Loucy (cell line): Measurements from ENCODE around the gene MED13.

Experiments used
- EZH2phosphoT487 ChIP-seq: fragments of 200-600 bp; IDR thresholded peaks from 2 replicates; pipeline ENCODE4 v1.6.1; 2018; ENCODE audit warnings: antibody characterized with exemption, mild to moderate bottlenecking, moderate library complexity, borderline replicate concordance
- TF ChIP-seq, protein P1 (sequence below): fragments of 200-600 bp; sonication (generic); conservative IDR thresholded peaks from 2 replicates; pipeline ENCODE4 v1.5.1; 2014; ENCODE audit warnings: mild to moderate bottlenecking, antibody characterized with exemption, low read length

DNA sequence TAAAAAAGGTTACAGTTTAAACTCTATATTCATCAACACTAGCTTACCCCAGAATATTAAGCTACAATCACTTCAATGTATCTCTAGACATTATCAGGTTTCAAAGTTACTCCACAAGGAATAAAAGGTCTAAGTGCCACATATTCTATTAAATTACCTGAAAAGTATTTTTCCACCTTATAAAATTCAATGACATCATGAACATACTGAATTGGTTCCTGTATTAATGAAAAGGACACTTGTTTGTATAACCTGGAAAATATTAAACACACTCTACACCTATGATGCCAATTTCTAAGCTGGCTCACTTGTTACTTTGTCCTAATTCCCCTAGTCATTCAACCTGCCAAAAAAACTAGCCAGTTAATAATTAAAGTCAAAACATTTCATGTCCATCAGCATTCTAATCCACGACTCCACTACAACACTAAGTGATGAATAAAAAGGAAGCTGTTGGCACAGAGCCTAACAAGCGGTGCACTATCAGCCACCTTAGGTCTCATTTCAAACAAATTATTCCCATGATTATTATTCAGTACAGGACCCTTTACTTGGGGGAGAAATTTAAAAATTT lies 12.2 kb downstream of the MED13 start:
- TF ChIP-seq, protein P1, sequence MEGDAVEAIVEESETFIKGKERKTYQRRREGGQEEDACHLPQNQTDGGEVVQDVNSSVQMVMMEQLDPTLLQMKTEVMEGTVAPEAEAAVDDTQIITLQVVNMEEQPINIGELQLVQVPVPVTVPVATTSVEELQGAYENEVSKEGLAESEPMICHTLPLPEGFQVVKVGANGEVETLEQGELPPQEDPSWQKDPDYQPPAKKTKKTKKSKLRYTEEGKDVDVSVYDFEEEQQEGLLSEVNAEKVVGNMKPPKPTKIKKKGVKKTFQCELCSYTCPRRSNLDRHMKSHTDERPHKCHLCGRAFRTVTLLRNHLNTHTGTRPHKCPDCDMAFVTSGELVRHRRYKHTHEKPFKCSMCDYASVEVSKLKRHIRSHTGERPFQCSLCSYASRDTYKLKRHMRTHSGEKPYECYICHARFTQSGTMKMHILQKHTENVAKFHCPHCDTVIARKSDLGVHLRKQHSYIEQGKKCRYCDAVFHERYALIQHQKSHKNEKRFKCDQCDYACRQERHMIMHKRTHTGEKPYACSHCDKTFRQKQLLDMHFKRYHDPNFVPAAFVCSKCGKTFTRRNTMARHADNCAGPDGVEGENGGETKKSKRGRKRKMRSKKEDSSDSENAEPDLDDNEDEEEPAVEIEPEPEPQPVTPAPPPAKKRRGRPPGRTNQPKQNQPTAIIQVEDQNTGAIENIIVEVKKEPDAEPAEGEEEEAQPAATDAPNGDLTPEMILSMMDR: no peak
- no peak for TF ChIP-seq EZH2phosphoT487
